Forelimb muscle (tissue), 1 donor: ENCODE results near the gene ERBB4. TPM values are rescaled to one million over a fixed set of nuclear protein-coding genes. Genes with fewer than 3 reads are reported as not detected.
"Not testable (repeated sequence)": the region's sequence is repeated elsewhere in the genome, so short reads cannot be mapped to it uniquely, and the experiment has no call there.

ENCODE experiments used
- DNase-seq: peaks from one replicate; pipeline ENCODE4 v3.0.0-alpha.2; 2013; ENCODE audit warnings: low read depth
- polyA plus RNA-seq: library from polyadenylated mRNA; unstranded; fragments of 120-200 nt; gene quantifications from one replicate; pipeline ENCODE4 v1.2.1, GENCODE V29; 2013; ENCODE audit not compliant: insufficient read length

The ERBB4 gene
- polyA plus RNA-seq, 1 donor, result 8.8 TPM

DNA sequence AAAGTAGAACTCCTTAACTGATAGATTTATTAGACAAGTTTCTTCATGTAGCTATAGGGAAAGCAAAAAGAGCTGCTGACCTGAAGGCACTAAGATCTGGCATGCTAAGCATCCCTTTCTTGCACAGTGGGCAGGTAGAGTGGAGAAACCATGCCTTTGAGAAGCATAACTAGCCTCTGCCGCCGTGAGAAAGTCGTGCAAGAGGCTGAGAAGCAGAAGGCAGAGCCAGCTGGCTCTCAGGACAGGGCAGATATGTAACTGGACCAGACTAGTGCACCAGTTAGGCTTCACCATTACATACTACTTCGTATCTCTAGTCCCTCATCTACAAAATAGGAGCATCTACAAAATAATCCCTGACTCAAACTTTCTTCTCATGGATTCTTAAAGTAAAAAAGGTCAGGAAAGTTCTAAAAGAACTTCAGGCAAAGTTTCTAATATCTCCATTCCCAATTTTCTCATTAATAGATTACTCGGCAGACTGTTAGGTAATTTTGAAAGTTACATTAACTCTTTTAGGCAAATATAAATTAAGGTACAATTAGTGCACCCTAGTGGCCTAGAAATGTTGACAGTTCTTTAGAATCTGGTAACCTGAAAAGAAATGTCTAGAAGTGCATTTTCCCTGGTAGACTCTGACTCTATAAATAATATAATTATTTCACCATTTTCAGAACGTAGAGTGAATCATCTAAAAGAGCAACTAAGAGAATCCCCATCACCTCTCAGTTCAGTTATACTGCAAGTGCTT lies 10.3 kb downstream of the ERBB4 start:
- no peak for DNase-seq

DNA sequence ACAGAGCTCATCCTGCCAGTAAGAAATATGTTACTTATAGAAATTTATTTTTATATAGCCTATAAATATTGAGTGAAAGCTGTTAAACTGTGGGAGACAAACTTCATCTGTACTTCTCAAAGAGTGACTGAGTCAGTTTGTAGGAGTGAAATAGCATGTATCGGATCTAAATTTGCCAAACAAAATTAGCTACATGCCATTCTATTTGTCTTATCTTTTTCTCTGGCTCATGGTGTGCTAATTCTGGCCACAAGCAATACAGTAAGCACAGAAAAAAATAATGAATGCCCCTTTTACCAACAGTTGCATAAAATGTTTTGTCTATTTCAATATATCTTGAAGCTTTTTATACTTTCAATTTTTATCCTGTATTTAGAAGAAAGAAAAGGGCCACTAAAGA lies 12.5 kb downstream of the ERBB4 start:
- no peak for DNase-seq

DNA sequence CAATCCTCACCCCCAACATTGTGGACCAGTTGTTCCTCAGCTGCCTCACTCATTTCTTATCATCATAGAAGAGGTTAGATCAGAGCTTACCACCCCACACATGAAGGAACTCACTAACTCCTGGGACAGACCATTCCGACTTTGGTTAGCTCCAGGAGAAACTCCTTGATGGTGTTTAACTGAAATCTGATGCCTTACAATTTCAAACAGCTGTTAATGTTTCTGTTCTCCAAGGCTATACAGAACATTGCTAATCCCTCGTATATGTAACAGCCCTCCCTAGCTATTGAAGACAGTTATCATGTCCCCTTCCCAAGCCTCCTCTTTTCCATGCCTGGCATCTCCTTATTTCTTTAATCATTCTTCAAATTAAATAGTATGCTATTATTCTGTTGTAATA lies 14.8 kb downstream of the ERBB4 start:
- no peak for DNase-seq

DNA sequence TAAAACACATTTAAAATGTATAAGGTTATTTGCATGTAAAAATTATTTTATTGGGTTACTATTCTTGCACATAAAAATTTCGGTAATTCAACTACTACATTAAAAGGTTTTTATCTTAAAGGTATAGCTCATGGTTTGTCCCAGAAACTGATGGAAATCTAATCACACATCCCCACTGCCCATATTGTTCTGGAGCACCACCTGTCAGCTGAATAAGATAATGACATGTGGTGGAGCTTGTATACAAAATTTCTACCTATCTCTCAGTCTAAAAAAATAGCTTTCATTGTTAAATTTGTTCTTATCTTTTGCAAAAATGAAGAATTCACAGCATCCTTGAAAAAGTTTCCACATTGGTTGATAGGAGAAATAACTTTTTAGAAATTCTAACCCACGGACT lies 18.3 kb downstream of the ERBB4 start:
- no peak for DNase-seq

DNA sequence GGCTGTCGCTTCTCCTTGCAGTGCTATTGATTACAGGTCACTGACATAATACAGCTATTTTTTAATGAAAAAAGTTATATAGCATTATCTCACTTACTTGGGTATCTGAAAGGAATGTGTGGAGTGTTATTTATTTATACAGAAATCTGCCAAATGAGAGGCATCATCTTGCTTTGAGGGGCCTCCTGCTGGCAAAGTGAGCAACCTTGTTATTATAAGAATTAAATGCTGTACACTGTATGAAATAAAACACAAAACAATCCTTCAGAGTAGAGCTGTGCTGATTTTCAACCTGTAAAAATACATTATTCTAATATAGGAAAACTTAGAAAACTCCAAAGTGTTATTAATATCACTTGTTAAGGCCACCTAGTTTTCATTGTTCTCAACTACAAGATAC lies 20.9 kb downstream of the ERBB4 start:
- no peak for DNase-seq

DNA sequence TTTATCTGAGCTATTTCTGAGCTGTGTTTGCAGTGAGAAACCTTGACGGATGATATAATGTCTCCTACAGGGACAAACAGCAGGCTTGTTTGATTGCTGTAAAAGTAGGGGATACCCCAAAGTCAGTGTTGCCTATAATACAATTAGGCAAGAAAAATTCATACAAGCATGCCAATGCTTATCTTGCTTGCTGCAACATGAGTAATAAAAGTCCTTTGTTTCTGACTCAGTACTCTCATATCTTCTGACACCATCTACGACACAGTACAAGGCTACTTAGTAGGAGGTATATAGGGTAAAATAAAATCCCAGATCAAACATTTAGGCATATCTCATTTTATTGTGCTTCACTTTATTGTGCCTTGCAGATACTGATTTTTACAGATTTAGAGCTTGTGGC lies 33.0 kb downstream of the ERBB4 start:
- DNase-seq, result no peak

DNA sequence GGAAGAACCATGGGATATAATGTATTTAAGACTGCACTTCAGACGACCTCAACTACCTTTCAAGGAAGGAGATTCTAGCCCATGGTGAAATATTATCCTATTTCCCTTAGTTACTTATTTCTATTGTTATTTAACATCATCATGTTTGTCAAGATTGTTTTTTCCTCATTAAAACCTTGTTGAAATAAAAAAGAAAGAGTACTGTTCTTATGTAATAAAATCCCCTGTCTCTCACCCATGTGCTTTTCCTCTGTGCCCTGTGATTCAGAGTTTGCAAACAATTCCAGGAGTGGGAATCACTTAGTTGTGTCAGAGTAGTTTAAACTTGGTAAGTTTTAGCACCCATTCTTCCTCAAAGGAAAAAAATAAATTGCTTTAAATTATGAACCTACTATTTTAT lies 43.6 kb downstream of the ERBB4 start:
- DNase-seq, result no peak

DNA sequence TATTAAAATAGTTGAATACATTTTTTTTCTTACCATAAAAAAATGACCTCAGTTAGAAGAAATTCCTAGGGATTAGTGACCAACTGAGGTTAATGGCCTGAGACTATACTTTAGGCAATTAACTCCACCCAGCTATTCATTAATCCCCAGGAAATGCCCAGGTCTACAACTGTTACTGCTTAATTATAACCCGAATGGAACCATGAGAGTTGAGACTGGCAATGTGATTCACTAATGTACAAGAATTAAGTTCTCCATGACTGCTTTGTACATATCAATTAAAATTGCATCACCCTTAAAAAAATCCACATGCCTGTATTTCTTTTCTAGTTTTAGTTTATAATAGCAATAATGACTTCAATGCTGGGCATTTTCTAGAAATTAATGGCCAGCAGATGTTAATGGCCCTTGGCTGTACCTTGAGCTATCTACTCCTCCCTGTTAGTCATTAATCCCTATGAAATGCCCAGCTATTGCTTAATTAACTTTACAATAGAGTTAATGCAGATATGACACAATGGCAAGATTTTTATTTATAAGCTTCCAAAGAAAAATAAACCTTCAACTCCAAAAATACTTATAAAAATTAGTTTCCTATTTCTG lies 44.1 kb downstream of the ERBB4 start:
- no peak for DNase-seq

DNA sequence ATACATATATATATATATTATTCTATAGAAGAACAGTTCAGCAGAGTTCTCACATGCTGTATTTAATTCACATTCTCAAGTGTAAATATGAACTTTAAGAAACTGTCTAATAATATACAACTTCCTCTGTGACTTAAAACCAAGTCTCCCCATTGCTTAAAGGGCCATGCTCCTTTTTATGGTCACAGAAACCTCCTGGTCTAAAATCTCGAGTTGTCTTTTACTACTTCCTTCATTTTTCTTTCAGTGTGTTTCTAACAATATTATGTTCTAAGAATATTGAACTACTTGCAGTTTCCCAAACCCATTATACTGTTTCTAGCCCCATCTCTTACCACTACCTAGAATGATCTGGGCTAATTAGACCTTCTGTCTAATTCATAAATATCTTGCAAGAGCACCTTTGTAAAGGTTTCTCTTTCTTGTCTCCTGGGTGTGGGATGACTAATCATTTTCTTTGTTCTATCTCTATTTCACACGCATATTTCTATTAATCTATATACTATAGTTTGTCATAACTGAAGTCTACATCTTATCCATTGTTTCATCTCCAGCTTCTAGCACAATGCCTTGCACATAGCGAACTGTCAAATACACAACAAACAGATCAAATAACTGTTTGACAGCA lies 48.8 kb downstream of the ERBB4 start:
- no peak for DNase-seq

DNA sequence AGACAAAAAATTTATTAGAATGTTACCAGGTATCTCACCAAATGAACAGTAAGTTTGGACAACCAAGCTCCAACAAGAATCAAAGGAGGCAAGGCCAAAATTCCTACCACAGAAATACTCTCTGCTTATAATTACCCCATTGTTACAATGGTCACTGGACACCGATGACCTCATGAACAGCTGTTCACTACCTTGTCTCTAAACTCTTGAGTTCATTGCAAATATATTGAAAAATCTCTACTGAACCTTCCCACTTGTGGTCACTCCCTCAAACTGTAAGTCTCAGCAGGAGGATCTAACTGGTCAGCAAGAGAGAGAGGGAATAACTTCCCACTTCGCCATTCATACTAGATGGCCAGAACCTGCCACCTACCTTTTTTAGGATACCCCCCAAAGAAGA lies 50.0 kb downstream of the ERBB4 start:
- no peak for DNase-seq

DNA sequence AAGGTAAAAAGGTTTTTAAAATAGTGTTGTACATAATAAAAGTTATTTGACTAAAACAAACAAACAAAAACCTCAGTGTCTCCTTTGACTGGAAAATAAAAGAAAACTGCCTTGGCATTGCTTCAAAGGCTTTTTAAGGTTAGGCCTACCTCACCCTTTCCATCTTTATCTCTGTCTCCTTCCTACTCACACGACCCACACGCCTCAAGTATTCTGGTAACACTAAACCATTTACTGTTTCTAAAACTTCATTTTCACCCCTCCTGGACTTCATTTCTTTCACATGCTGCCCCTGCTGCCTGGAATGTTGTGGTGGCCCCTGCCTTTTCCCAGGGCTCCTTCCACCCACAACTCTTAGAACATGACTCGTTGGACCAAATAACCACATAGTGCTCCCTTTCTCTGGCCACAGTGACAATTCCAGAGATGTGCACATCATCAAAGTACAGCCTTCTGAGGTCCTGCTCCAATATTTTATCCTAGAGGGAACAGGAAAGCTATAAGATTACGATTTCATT lies 54.0 kb downstream of the ERBB4 start:
- no peak for DNase-seq

DNA sequence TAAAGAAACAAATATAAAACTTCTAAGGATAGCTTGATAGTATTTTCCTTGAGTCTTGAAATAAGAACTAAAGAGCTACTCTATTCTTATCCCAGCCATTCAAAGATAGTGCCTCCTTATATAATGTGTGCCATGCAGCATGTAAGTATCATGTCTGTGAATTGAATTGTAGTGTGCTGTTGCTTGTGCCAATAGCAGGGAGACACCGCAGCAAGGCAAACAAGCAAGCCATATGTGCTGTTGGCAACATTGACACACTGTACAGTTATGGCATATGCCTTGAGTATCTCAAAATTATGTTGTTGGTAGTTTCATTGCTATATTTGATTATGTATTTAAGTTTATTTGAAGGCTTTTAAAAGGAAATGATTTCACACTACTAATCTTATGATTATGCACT lies 58.2 kb downstream of the ERBB4 start:
- no peak for DNase-seq

DNA sequence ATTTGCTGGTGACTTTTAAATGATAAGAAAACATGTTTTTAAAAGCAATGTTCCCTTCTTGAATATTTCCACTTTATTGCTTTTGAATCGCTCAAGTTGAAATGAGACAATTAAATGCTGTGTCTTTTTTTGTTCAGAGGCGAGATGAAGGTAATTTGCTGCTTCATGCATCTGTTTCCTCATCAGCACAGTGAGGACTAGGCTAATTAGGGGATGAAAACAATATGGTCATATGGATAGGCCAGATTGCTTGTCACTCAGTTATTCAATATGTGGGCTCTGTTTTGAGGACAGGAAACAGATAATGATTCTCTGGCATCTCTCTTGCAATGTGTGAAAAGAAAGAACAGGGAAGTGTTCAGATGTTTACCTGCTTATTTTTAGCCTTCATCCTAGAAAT lies 61.0 kb downstream of the ERBB4 start:
- DNase-seq, result no peak

DNA sequence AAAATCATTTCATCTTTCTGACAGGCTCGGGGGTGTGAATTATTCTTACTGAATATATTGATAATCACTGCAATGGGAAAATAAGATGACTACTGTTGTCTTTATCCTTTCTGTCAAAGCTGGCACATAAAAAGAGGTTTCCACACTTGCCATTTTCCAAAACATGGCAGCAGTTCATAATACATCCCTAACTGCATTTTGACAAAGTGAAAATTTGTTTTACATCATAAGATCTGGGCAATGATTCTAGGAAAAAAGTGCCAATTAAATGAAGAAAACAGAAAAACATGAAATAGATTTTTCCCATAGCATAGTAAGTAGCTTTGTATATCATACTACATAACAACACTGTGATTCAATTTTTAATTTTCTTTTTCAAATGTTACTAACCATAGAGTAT lies 65.4 kb downstream of the ERBB4 start:
- no peak for DNase-seq

DNA sequence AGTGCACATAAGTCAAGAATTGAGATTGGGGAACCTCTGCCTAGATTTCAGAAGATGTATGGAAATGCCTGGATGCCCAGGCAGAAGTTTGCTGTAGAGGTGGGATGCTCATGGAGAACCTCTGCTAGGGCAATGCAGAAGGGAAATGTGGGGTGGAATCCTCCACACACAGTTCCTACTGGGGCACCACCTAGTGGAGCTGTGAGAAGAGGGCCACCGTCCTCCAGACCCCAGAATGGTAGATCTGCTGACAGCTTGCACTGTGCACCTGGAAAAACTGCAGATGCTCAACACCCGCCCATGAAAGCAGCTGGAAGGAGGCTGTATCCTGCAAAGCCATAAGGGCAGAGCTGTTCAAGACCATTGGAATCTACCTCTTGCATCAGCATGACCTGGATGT lies 71.1 kb downstream of the ERBB4 start:
- not testable (repeated sequence) for DNase-seq

DNA sequence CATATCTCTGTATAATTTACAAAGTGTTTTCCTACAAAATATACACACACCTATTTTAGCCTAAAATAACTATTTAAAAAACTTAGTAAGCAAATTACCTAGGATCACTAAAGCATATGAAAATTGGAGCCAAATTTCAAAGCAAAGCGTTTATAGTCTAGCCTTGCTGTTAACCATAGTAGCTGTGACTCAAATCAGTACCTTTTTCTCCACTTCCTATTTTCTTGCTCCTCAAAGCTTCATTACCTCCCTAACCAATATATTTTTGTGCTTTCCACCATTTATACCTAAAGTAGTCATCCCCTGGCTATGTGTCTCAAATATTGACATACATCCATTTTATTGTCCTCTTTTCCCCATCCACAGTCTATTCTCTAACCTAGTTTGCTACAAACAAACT lies 73.1 kb downstream of the ERBB4 start:
- DNase-seq, result no peak

DNA sequence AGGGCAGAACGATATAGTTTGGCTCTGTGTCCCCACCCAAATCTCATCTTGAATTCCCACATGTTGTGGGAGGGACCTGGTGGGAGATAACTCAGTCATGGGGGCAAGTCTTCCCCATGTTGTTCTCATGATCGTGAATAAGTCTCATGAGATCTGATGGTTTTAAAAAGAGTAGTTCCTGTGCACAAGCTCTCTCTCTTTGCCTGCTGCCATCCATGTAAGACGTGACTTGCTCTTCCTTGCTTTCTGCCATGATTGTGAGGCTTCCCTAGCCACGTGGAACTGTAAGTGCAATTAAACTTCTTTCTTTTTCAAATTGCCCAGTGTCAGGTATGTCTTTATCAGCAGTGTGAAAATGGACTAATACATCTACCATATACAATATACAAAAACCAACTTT lies 76.9 kb downstream of the ERBB4 start:
- DNase-seq, result not testable (repeated sequence)

DNA sequence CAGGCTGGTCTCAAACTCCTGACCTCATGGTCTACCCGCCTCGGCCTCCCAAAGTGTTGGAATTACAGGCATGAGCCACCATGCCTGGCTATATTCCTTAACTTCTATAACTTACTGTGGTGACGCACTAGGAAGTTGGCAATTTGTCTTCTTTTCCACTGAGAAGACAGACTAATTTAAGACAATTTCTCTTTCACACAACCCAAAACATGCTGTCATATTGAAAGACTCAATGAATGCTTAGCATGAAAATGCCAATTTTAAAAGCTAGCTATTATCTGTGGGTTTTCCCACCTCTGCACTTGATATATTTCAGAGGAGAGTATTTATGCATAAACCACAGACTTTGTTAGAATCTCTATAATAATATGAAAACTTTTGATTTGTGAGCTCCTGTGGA lies 84.5 kb downstream of the ERBB4 start:
- DNase-seq, result no peak

DNA sequence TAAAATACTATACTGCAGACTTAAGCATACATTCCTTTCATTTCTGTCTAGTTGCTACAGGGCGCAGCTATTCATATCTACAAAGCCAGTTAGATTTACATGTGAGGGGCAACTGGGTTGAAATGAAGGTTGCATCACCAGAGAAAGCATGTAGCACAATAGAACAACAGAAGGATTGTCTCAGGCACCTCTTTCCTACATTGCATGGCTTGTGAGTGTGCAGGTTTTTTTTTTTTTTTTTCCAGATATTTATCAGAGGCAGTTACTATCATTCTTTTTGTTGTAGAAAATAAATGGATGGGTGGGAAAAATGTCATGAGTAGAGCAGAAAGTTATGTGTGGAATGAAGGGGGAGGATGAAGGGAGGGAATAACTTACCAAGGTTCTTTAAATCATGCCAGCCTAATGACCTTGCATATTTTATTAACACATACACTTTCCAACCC lies 86.8 kb downstream of the ERBB4 start:
- no peak for DNase-seq

DNA sequence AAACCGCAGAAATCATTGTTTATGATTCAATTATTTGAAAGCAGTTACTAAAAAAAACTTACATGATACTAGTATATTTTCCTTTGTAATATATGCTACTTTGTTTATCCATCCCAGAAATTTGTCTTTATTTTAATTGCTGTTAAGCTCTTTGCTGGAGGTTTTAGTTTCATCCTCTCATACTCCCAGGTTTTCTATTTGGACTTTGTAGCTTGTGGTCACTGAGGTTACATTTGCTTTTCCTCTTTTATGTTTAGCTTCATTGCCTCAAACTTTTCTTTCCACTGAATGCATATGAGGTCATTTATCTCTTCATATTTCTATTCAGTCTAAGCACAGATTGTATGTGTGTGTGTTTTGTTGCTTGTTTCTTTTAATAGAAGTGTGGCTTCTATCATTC lies 89.9 kb downstream of the ERBB4 start:
- no peak for DNase-seq

DNA sequence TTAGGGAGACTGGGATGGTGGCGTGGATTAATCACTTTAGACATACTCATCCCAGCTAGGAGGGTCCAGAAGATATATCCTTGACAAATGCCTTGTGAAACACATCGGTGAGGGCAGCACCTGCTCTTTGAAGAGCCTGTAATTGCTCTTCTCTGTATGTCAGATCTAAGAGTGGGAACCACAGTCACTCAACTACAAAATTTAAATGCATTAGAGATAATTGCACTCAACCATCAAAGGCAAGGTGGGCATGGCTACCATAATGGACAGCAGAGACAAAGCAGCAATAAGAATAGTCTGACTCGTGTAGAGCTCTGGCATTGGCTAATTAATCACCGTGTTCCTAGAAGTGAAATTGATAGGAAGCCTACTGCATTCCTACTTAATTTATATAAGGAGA lies 96.8 kb downstream of the ERBB4 start:
- DNase-seq, result no peak

DNA sequence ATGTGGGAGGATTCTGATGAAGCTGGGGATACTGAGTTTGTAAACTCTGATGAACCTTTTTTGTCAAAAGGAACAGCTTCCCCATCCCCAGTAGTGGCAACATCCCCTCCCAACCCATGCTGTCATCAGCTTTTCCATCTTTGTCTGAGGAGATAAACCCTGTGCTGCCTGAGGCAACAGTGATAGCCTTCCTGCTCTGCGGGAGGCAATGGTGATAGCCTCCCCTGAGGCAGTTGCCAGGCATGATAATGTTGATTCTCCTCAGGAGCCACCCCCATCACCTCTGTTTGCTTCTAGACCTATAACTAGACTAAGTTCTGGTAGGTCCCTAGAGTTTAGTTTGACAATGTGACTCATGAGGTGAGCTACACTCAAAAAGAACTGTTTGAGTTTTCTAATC lies 97.5 kb downstream of the ERBB4 start:
- DNase-seq, result no peak
